Bronchial epithelial cell (primary cell): ENCODE measurements around the gene SIL1. TPM values are rescaled to one million over a fixed set of nuclear protein-coding genes. Genes with fewer than 3 reads are reported as not detected.

Source experiments
- DNase-seq: peaks from one replicate; pipeline ENCODE4 v3.0.0-alpha.2; 2010; ENCODE audit warnings: low read depth
- FAIRE-seq: peaks from 2 replicates; lab custom pipeline; 2011; peaks lifted over from hg19 to GRCh38; lab: Jason Lieb, UNC
- H3K27me3 ChIP-seq: 2 replicates; pipeline ENCODE4 v1.5.1; 2011; ENCODE audit warnings: low read length; ENCODE audit not compliant: control insufficient read depth, insufficient read depth
- H3K36me3 ChIP-seq: 2 replicates; pipeline ENCODE4 v1.5.1; 2011; ENCODE audit warnings: low read length; ENCODE audit not compliant: control insufficient read depth, insufficient read depth
- H3K4me3 ChIP-seq: 2 replicates; pipeline ENCODE4 v1.5.1; 2011; ENCODE audit warnings: mild to moderate bottlenecking, low read depth, low read length, control low read depth
- CTCF ChIP-seq: IDR thresholded peaks from 2 replicates; pipeline ENCODE4 v1.5.1; 2011; ENCODE audit warnings: mild to moderate bottlenecking, moderate library complexity, low read length, control low read depth, inconsistent platforms; ENCODE audit not compliant: insufficient read depth, severe bottlenecking
- total RNA-seq: library from RNA; depleted of rRNA; stranded (reverse); fragments of >200 nt; gene quantifications from 2 replicates; pipeline ENCODE4 v1.2.1, GENCODE V29; 2014

The SIL1 gene
- total RNA-seq, 1 donor from 2014 or later: 85.3 TPM

DNA sequence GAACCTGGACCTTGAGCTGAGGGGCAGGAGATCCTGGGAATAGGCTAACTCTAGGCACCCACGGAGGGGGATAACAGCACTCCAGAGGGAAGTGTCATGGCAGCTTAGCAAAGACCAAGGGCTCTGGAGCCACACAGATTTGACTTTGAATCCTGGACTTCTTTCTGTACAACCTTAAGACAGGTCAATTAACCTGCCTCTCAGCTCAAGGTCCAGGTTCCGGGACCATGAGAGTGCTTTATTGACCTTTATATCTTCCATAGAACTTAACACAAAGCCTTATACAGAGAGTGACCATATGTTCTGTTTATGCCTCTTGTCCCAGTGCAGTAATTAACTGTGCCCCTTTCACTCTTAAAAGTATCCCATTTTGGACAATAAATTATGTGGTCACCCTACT lies 232.5 kb downstream of the SIL1 start:
- no peak overlapping the region for H3K4me3 ChIP-seq
- H3K36me3 ChIP-seq: no peaks in the 10 kb centered on the region
- FAIRE-seq (no peak), DNase-seq (no peak)
- TF ChIP-seq CTCF: no peak
- no peaks in the 10 kb centered on the region for H3K27me3 ChIP-seq

DNA sequence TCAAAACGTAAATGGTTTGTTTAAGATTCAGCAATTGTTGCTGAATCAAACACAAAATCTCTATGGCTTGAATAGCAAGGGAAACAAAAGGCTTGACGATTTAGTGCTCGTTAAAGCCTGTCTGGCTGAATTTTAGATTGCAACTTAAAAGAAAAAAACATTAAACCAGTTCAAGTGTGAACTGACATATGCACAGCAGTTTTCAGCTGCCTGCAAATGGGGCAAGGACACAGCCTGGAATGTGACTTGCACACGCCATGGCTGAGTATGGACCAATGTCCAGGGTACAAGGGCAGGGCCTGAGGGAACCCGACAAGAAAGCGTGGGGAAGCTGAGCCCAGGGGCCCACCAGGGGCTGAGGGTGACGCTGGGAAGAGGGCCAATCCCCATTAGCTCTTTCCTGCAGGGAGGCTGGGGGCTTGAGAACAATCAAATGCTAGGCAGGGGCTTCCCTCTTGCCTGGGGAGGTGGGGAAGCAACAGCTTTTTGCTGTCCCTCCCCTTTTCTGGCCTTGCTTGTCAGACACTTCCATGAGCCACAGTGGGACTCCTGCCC lies 233.4 kb downstream of the SIL1 start:
- no peak for FAIRE-seq
- Histone ChIP-seq H3K36me3 (no peaks in the 10 kb centered on the region), H3K27me3 (no peaks in the 10 kb centered on the region), H3K4me3 (no peak overlapping the region)
- no peak for DNase-seq
- no peak for TF ChIP-seq CTCF

DNA sequence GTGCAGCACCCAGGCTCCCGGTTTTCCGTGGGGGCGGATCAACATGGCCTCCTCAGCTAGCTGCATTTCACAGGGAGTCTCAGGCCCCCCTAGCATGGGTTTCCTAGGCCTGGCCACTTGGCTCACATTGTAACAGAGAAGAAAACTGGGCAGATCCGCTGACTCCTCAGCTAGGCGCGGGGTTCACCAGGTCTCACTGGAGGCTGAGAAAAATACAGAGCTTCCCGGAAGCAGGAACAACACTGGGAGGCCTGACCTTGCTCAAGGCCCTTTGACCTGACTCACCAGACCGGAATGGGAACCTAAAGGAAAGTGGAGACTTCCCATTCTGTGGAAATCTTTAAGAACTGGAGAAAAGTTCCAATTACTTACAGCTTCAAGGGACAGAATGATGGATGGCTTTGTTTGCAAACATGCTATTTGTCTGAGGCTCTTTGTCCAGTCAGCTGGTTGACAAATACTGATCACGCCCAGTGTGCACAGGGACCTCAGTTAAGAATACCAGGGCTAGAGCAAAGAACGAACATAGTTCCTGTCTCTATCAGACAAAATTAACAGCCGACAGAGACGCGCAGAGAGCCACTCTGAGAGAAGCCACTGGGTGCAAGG lies 234.3 kb downstream of the SIL1 start:
- no peak overlapping the region for H3K4me3 ChIP-seq
- FAIRE-seq (no peak), DNase-seq (no peak)
- no peaks in the 10 kb centered on the region for H3K36me3 ChIP-seq
- no peak for TF ChIP-seq CTCF
- no peaks in the 10 kb centered on the region for H3K27me3 ChIP-seq

- TF ChIP-seq CTCF: no peak
- Histone ChIP-seq H3K36me3 (no peaks in the 10 kb centered on the region), H3K27me3 (no peaks in the 10 kb centered on the region), H3K4me3 (no peak overlapping the region)
- DNase-seq: no peak
- FAIRE-seq: no peak
These were observed 235.4 kb downstream of the SIL1 start for GRCh38 chr5:138962614-138963370.

DNA sequence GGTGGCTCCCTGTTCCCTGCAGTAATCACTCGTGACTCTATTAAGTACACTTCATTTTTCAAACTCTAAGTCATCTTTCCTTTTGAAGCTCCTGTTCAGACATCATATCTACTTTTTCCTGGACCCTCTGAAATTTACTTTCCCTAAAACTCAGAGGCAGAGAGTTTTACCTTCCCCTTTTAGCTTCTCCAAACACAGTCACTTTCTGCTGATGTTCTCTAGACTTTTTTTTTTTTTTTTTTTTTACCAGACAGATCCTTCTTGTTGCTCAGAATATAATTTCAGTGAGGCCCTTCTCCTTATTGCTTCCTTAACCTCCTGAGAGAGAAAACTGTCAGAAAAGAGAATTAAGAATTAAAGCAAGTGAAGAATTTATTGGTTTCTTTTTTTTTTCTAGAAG lies 236.4 kb downstream of the SIL1 start:
- no peaks in the 10 kb centered on the region for H3K27me3 ChIP-seq
- DNase-seq: no peak
- TF ChIP-seq CTCF: no peak
- H3K36me3 ChIP-seq: no peaks in the 10 kb centered on the region
- no peak overlapping the region for H3K4me3 ChIP-seq
- FAIRE-seq: no peak

GRCh38 chr5:138961221-138961620 lies 236.9 kb downstream of the SIL1 start:
- Histone ChIP-seq H3K4me3 (no peak overlapping the region), H3K36me3 (no peaks in the 10 kb centered on the region), H3K27me3 (no peaks in the 10 kb centered on the region)
- TF ChIP-seq CTCF: no peak
- DNase-seq (no peak), FAIRE-seq (no peak)
